GM12878 (cell line): ENCODE results near the gene CACNG8. TPM values are rescaled to one million over a fixed set of nuclear protein-coding genes. Genes with fewer than 3 reads are reported as not detected.

ENCODE experiments used
- ATAC-seq: fragments of 200-7000 bp; cut with Tn5 transposase; 3 replicates; pipeline ENCODE4 v1.9.1; 2020; ENCODE audit warnings: mild to moderate bottlenecking, moderate library complexity
- BruUV-seq: library from RNA; stranded (reverse); fragments of 400-500 nt; replicated peaks from 2 replicates; lab custom pipeline; 2021; lab: Mats Ljungman, UMichigan
- CTCF ChIA-PET: fragments of 300-600 bp; sonication (Branson Sonifier 250); formaldehyde crosslinking; extraction: SDS; loops from one replicate; lab custom pipeline; 2021; ENCODE audit warnings: inconsistent platforms; lab: Yijun Ruan, JAX
- POLR2A ChIA-PET: fragments of 350-600 bp; formaldehyde crosslinking; extraction: SDS; loops from one replicate; lab custom pipeline; 2021; ENCODE audit warnings: inconsistent platforms; lab: Charles Lee
- RAD21 ChIA-PET: fragments of 300-600 bp; sonication (Branson Sonifier 250); formaldehyde crosslinking; loops from one replicate; lab custom pipeline; 2023; ENCODE audit warnings: antibody characterized with exemption; ENCODE audit not compliant: unreplicated experiment; lab: Charles Lee
- SMC1A ChIA-PET: fragments of 300-600 bp; sonication (Branson Sonifier 250); formaldehyde crosslinking; loops from one replicate; lab custom pipeline; 2023; ENCODE audit not compliant: unreplicated experiment, uncharacterized antibody; lab: Charles Lee
- DNase-seq: peaks from one replicate; pipeline ENCODE4 v3.0.0-alpha.2; 2011; ENCODE audit warnings: low read depth, low spot score
- FAIRE-seq: peaks from 3 replicates; lab custom pipeline; 2011; peaks lifted over from hg19 to GRCh38; lab: Jason Lieb, UNC
- H2AFZ ChIP-seq: 2 replicates; pipeline ENCODE4 v1.6.0; 2011; ENCODE audit warnings: low read depth, low read length, control low read depth; ENCODE audit not compliant: control insufficient read depth
- H3K27ac ChIP-seq: 2 replicates; pipeline ENCODE4 v1.5.1; 2011; ENCODE audit warnings: control low read depth; ENCODE audit not compliant: control insufficient read depth, insufficient read depth
- H3K27me3 ChIP-seq, 2 experiments: replicated peaks in 1 of 2; 2 replicates each; pipeline versions ENCODE4 v1.6.0 to v1.6.1; 2011; ENCODE audit warnings: low read length in 1 of 2; ENCODE audit not compliant: control insufficient read depth in 2 of 2, insufficient read depth in 2 of 2
- H3K36me3 ChIP-seq, 2 experiments: 2 replicates each; pipeline ENCODE4 v1.5.1; 2011; ENCODE audit warnings: low read length in 1 of 2; ENCODE audit not compliant: control insufficient read depth in 2 of 2, insufficient read depth in 2 of 2
- H3K4me1 ChIP-seq: 2 replicates; pipeline ENCODE4 v1.6.1; 2011; ENCODE audit warnings: mild to moderate bottlenecking, low read length, moderate library complexity, mixed read lengths; ENCODE audit not compliant: control insufficient read depth, insufficient read depth
- H3K4me2 ChIP-seq: 2 replicates; pipeline ENCODE4 v1.6.0; 2011; ENCODE audit warnings: control low read depth; ENCODE audit not compliant: control insufficient read depth, insufficient read depth
- H3K4me3 ChIP-seq: fragments of 200-600 bp; sonication (generic); 2 replicates; pipeline ENCODE4 v1.5.1; 2016
- H3K79me2 ChIP-seq: 2 replicates; pipeline ENCODE4 v1.6.0; 2011; ENCODE audit warnings: low read length; ENCODE audit not compliant: control insufficient read depth, insufficient read depth
- H3K9ac ChIP-seq: 2 replicates; pipeline ENCODE4 v1.8.0; 2011; ENCODE audit warnings: low read length, control low read depth, mixed read lengths; ENCODE audit not compliant: control insufficient read depth, insufficient read depth
- H3K9me3 ChIP-seq: replicated peaks from 3 replicates; pipeline ENCODE4 v1.5.1; 2011; ENCODE audit warnings: mild to moderate bottlenecking, low read length; ENCODE audit not compliant: control insufficient read depth, insufficient read depth
- H4K20me1 ChIP-seq: 2 replicates; pipeline ENCODE4 v1.6.0; 2011; ENCODE audit not compliant: control insufficient read depth, insufficient read depth
- HCFC1 ChIP-seq: fragments of 150-350 bp; IDR thresholded peaks from 2 replicates; pipeline ENCODE4 v1.6.1; 2014; ENCODE audit warnings: low read length
- POLR2AphosphoS2 ChIP-seq: IDR thresholded peaks from 2 replicates; pipeline ENCODE4 v1.6.1; 2011; ENCODE audit warnings: low read depth, mild to moderate bottlenecking, low read length, improper control_type of control experiment, moderate library complexity
- SPI1 ChIP-seq: IDR thresholded peaks from 2 replicates; pipeline ENCODE4 v1.6.1; 2011; ENCODE audit warnings: low read depth, mild to moderate bottlenecking, low read length, moderate library complexity, borderline replicate concordance; ENCODE audit not compliant: insufficient read depth
- SUPT20H ChIP-seq: IDR thresholded peaks from 2 replicates; pipeline ENCODE4 v1.6.1; 2011; ENCODE audit warnings: low read depth, mild to moderate bottlenecking, low read length, moderate library complexity, borderline replicate concordance; ENCODE audit not compliant: control insufficient read depth
- TAF1 ChIP-seq: IDR thresholded peaks from 2 replicates; pipeline ENCODE4 v1.6.1; 2011; ENCODE audit warnings: mild to moderate bottlenecking, low read depth, low read length, borderline replicate concordance
- TCF12 ChIP-seq: IDR thresholded peaks from 2 replicates; pipeline ENCODE4 v1.6.1; 2011; ENCODE audit warnings: low read depth, mild to moderate bottlenecking, low read length
- WGBS: methylation state at CpG from one replicate; pipeline ENCODE4 v1.1.6; 2016; ENCODE audit warnings: low lambda C conversion rate; ENCODE audit not compliant: insufficient replicate concordance, insufficient coverage; ENCODE audit errors: missing lambda C conversion rate; 5-methylcytosine and 5-hydroxymethylcytosine counted together
- in situ Hi-C: fragments of 300-500 bp; cut with MboI; formaldehyde crosslinking; loops from 9 replicates; pipeline ENCODE4 v1.14.3; 2018; ENCODE audit warnings: mixed read lengths
- intact Hi-C: fragments of 100-400 bp; cut with micrococcal nuclease; formaldehyde crosslinking; loops from one replicate; pipeline ENCODE4 v1.14.2; 2022; ENCODE audit not compliant: unreplicated experiment
- polyA plus RNA-seq, 11 experiments: library from polyadenylated mRNA; depleted of rRNA in 4 of 11; unstranded in 6 of 11; stranded (reverse) in 5 of 11; fragments of >200 nt; fragmentation: Nextera tagmentation in 4 of 11; fragmentation: Illumina TruSeq in 1 of 11; extraction: Ambion mirVana in 4 of 11; extraction: Trizol in 1 of 11; gene quantifications; 1 replicate in 1 of 11; 2 replicates in 10 of 11; pipeline versions ENCODE4 v1.2.1 to v1.2.3, GENCODE V29; 2011 to 2016; ENCODE audit warnings: inconsistent platforms in 2 of 11, missing spikeins in 2 of 11, low read depth in 1 of 11
- total RNA-seq, 4 experiments: library from RNA; depleted of rRNA in 3 of 4; stranded (reverse); fragments of >200 nt in 3 of 4; fragmentation: Illumina TruSeq in 1 of 4; extraction: Trizol in 1 of 4; gene quantifications; 2 replicates each; pipeline versions ENCODE4 v1.2.1 to v1.2.3, GENCODE V29; 2013 to 2021
- TF ChIP-seq, protein P1 (sequence below): fragments of 450-650 bp; IDR thresholded peaks from 2 replicates; pipeline ENCODE4 v1.6.1; 2017; ENCODE audit warnings: mild to moderate bottlenecking

Gene CACNG8
- total and polyA plus RNA-seq, 10 of the 15 experiments (the other 5 are each of a cell fraction or from before 2014, with no cell fraction given), result not detected

DNA sequence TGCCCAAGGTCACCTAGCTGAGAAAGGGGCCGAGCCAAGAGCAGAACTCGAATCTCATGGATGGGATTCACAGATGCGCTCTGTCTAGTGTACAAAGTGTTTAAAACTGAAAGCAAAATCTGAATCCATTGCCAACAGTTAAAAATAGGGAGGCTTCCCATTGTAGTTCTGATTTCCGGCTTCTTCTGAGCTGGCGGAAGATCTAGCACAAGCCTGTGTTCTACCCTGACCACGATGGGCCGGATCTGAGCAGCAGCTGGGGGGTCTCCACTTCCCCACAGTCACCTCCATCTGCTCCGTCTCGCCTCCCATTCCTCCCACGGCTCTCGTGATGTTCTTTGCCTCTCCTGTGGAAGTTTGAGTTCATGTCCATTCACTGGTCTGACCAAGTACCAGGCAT is 2.4 kb downstream of the CACNG8 start:
- no peak for FAIRE-seq
- RAD21 ChIA-PET, result no interaction called here
- WGBS, result 30% methylated on average over 11 of the region's 11 CpGs
- Histone ChIP-seq H3K36me3 (no peaks in the 10 kb centered on the region), H4K20me1 (no peaks in the 10 kb centered on the region), H3K27ac (no peak overlapping the region), H3K79me2 (no peaks in the 10 kb centered on the region), H3K9me3 (no peaks in the 10 kb centered on the region; the same call in 2 of the 3 replicates), H3K4me2 (no peak overlapping the region), H3K27me3 (no peaks in the 10 kb centered on the region), H3K4me3 (no peak overlapping the region), H3K9ac (no peak overlapping the region), H3K4me1 (no peaks in the 10 kb centered on the region), H2AFZ (no peak overlapping the region)
- BruUV-seq, result no TSS peak
- no peak for DNase-seq
- SMC1A ChIA-PET, result no interaction called here
- CTCF ChIA-PET, result no interaction called here
- POLR2A ChIA-PET, result no interaction called here
- no peak for TF ChIP-seq SPI1
- TF ChIP-seq, protein P1, sequence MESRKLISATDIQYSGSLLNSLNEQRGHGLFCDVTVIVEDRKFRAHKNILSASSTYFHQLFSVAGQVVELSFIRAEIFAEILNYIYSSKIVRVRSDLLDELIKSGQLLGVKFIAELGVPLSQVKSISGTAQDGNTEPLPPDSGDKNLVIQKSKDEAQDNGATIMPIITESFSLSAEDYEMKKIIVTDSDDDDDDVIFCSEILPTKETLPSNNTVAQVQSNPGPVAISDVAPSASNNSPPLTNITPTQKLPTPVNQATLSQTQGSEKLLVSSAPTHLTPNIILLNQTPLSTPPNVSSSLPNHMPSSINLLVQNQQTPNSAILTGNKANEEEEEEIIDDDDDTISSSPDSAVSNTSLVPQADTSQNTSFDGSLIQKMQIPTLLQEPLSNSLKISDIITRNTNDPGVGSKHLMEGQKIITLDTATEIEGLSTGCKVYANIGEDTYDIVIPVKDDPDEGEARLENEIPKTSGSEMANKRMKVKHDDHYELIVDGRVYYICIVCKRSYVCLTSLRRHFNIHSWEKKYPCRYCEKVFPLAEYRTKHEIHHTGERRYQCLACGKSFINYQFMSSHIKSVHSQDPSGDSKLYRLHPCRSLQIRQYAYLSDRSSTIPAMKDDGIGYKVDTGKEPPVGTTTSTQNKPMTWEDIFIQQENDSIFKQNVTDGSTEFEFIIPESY, result no peak
- TF ChIP-seq TAF1, result no peak
- TF ChIP-seq SUPT20H, result no peak
- no peak for TF ChIP-seq POLR2AphosphoS2
- no peak for TF ChIP-seq HCFC1
- no peak for TF ChIP-seq TCF12
- intact Hi-C loops, result no loop called here
- no peak for ATAC-seq
- in situ Hi-C loops, result no loop called here
